Kidney (tissue), 14 donors: Measurements from ENCODE around the gene FAM114A2. TPM values are rescaled to one million over a fixed set of nuclear protein-coding genes. Genes with fewer than 3 reads are reported as not detected.

Experiments used
- DNase-seq, 5 donors: peaks; one replicate each; pipeline ENCODE4 v3.0.0-alpha.2; 2013 to 2020
- FAIRE-seq: peaks from 2 replicates; lab custom pipeline; 2012; peaks lifted over from hg19 to GRCh38; lab: Jason Lieb, UNC
- H3K27ac ChIP-seq, 2 donors: one replicate each; pipeline ENCODE4 v1.7.0; 2013; ENCODE audit warnings: low read depth in 2 of 2, low read length in 2 of 2, inconsistent platforms in 1 of 2
- H3K27me3 ChIP-seq: one replicate; pipeline ENCODE4 v1.7.1; 2013; ENCODE audit warnings: low read length, inconsistent platforms; ENCODE audit not compliant: control insufficient read depth, insufficient read depth
- H3K36me3 ChIP-seq, 3 donors: one replicate each; pipeline versions ENCODE4 v1.7.0 to v1.7.1; 2013; ENCODE audit warnings: low read length in 3 of 3, control low read depth in 1 of 3, inconsistent platforms in 1 of 3; ENCODE audit not compliant: insufficient read depth in 3 of 3, control insufficient read depth in 2 of 3
- H3K4me1 ChIP-seq, 3 donors: one replicate each; pipeline versions ENCODE4 v1.7.0 to v1.7.1; 2013; ENCODE audit warnings: low read length in 3 of 3, inconsistent platforms in 1 of 3, low read depth in 1 of 3; ENCODE audit not compliant: control insufficient read depth in 2 of 3, insufficient read depth in 2 of 3
- H3K4me3 ChIP-seq, 3 donors: one replicate each; pipeline versions ENCODE4 v1.7.0 to v1.8.1; 2013; ENCODE audit warnings: low read length in 3 of 3, control low read depth in 1 of 3, inconsistent platforms in 1 of 3
- H3K9ac ChIP-seq, 3 donors: one replicate each; pipeline versions ENCODE4 v1.7.0 to v1.7.1; 2013; ENCODE audit warnings: low read length in 3 of 3, control low read depth in 1 of 3, inconsistent platforms in 1 of 3
- H3K9me3 ChIP-seq, 3 donors: one replicate each; pipeline versions ENCODE4 v1.7.0 to v1.7.1; 2013; ENCODE audit warnings: low read length in 3 of 3, control low read depth in 1 of 3, inconsistent platforms in 1 of 3; ENCODE audit not compliant: control insufficient read depth in 2 of 3, insufficient read depth in 1 of 3
- intact Hi-C: fragments of 100-400 bp; cut with DNase I; formaldehyde crosslinking; loops from one replicate; pipeline ENCODE4 v1.11.1; 2022
- polyA plus RNA-seq: library from polyadenylated mRNA; stranded (reverse); fragments of 350-450 nt; fragmentation: Illumina TruSeq; extraction: RNeasy Lipid Tissue Mini Kit (QIAGEN cat#74804); gene quantifications from one replicate; pipeline ENCODE4 v1.2.3, GENCODE V29; 2014; ENCODE audit warnings: low read depth, low replicate concordance; ENCODE audit not compliant: insufficient read depth
- total RNA-seq: library from RNA; stranded (reverse); fragmentation: NEBNext Ultra II Directional; extraction: Animal tissue kit (Norgen Biotek cat#: 25700); gene quantifications from one replicate; pipeline ENCODE4 v1.2.1, GENCODE V29; 2021
- TF ChIP-seq, protein P1 (sequence below): IDR thresholded peaks from 3 replicates; pipeline ENCODE4 v1.5.1; 2012; ENCODE audit warnings: mild to moderate bottlenecking, moderate library complexity, borderline replicate concordance; ENCODE audit not compliant: insufficient read depth; ENCODE audit errors: extremely low read depth
- donor health status: control.
- donor health status: control.
- donor health status: control.
- donor health status: control.
- donor health status: control.
- donor health status: DM: yes; HTN: yes; CAD: no.
- donor health status: Normal renal cell carcinoma (clear cell type).

The FAM114A2 gene
- total and polyA plus RNA-seq, 2 donors from 2014 or later, result 12.9 to 36.2 TPM

DNA sequence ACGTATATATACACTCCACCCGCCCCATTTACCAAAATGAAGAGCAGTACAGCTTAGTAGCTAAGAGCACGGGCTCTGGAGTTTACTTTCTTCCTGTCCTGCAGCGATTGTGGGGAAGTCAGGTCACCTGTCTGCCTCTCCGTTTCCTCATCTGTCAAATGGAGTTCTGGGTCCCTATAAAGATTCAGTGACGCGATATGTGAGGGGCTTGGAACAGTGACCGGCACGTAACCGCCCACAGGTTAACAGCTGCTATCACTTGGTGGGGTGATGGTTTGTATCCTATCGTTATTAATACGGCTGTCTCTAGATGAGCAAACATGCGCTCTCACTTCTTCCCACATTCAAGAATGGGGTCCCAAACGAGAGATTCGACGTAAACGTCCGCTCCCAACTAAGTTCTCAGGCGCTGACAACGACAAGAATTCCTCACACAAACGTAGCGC, 426 bp downstream of the FAM114A2 start:
- Histone ChIP-seq H3K4me3 (peak overlapping the region; percentile 97 to 99 (median 98)), H3K27ac (peak overlapping the region; percentile 79 to 88), H3K27me3 (no peaks in the 10 kb centered on the region), H3K9me3 (no peaks in the 10 kb centered on the region), H3K4me1 (peaks cover 0 to 8% (median 5%) of the 10 kb centered on the region in 3 donors), H3K36me3 (no peaks in the 10 kb centered on the region), H3K9ac (peak overlapping the region; percentile 93 to 98 (median 96))
- FAIRE-seq (no peak), DNase-seq (no peak)
- intact Hi-C loops, result no loop called here
- TF ChIP-seq, protein P1, sequence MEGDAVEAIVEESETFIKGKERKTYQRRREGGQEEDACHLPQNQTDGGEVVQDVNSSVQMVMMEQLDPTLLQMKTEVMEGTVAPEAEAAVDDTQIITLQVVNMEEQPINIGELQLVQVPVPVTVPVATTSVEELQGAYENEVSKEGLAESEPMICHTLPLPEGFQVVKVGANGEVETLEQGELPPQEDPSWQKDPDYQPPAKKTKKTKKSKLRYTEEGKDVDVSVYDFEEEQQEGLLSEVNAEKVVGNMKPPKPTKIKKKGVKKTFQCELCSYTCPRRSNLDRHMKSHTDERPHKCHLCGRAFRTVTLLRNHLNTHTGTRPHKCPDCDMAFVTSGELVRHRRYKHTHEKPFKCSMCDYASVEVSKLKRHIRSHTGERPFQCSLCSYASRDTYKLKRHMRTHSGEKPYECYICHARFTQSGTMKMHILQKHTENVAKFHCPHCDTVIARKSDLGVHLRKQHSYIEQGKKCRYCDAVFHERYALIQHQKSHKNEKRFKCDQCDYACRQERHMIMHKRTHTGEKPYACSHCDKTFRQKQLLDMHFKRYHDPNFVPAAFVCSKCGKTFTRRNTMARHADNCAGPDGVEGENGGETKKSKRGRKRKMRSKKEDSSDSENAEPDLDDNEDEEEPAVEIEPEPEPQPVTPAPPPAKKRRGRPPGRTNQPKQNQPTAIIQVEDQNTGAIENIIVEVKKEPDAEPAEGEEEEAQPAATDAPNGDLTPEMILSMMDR, result no peak

DNA sequence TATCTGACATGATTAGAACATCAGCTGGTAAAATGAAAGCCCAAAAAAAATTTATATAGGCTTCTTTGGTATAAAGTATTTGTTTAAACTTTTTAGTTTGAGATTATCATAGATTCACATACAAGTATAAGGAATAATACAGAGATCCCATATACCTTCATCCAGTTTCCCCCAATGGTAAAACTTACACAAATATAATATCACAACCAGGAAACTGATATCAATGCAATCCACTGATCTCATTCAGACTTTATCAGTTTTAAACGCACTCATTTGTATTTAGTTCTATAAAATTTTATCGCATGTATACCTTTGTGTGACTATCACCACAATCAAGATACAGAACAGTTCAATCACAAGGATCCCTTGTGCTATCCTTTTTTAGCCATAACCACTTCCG, 3.8 kb downstream of the FAM114A2 start:
- DNase-seq (no peak), FAIRE-seq (no peak)
- Histone ChIP-seq H3K4me3 (no peak overlapping the region), H3K36me3 (no peaks in the 10 kb centered on the region), H3K27me3 (no peaks in the 10 kb centered on the region), H3K27ac (no peak overlapping the region), H3K9me3 (no peaks in the 10 kb centered on the region), H3K4me1 (peaks cover 0 to 5% (median 4%) of the 10 kb centered on the region in 3 donors), H3K9ac (no peak overlapping the region)
- TF ChIP-seq, protein P1, result no peak
- intact Hi-C loops, result no loop called here

DNA sequence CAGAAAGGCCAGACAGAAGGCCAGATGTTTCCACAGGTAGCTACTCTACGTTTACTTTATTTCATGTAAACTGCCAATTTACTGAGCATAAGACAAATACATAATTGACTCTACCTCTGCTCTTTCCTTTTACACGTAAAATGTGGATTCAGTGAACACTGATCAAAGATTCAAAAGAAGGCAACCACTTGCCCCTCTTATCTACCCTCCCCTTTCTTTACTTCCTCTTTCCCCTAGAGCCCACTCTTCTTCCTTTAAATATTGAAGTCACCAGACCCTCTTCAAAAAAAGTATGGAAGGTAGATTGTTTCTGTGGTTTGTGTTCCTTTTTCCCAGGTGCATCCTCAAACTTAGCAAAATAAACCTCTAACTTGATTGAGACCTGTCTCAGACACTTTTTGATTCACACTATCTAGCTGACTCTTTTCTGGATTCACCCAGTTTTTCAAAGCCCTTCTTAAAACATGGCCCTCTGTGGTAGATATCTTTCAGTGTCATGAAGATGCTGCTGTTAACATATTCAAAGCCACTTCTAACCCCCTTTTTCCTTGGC, 6.7 kb downstream of the FAM114A2 start:
- H3K36me3 ChIP-seq, result peaks cover 0 to 9% (median 3%) of the 10 kb centered on the region in 3 donors
- intact Hi-C loops, result no loop called here

More for the DNA sequence above, 6.7 kb downstream of the FAM114A2 start:
- DNase-seq (no peak), FAIRE-seq (no peak)
- H3K27me3 ChIP-seq, result no peaks in the 10 kb centered on the region
- TF ChIP-seq, protein P1, result no peak
- no peaks in the 10 kb centered on the region for H3K9me3 ChIP-seq
- no peak overlapping the region for H3K9ac ChIP-seq
- H3K4me1 ChIP-seq, result no peaks in the 10 kb centered on the region
- H3K27ac ChIP-seq, result no peak overlapping the region
- H3K4me3 ChIP-seq, result no peak overlapping the region
